Measurements from ENCODE around the gene NFIA. TPM values are rescaled to one million over a fixed set of nuclear protein-coding genes. Genes with fewer than 3 reads are reported as not detected.

Gene NFIA
- total RNA-seq, 1 donor from 2014 or later: 41.5 TPM

DNA sequence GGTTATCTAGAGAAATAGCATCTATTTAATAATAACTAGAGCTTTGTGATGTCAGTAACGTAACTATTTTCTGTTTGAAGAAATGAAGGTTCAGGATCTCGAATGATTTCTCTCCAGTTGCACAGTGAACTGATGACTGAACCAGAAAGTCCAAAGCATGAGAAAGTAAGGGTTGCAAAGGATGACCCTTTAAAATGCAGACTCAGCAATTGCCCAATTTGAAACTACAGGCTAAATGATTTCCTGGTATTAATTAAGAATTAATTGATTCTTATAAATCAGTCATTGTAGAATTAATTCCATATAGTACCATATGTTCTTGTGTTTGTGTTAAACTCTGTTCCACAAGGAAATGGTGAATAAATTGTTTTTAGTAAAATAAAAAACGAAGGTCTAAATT, 318.6 kb downstream of the NFIA start:
- no peak for DNase-seq

DNA sequence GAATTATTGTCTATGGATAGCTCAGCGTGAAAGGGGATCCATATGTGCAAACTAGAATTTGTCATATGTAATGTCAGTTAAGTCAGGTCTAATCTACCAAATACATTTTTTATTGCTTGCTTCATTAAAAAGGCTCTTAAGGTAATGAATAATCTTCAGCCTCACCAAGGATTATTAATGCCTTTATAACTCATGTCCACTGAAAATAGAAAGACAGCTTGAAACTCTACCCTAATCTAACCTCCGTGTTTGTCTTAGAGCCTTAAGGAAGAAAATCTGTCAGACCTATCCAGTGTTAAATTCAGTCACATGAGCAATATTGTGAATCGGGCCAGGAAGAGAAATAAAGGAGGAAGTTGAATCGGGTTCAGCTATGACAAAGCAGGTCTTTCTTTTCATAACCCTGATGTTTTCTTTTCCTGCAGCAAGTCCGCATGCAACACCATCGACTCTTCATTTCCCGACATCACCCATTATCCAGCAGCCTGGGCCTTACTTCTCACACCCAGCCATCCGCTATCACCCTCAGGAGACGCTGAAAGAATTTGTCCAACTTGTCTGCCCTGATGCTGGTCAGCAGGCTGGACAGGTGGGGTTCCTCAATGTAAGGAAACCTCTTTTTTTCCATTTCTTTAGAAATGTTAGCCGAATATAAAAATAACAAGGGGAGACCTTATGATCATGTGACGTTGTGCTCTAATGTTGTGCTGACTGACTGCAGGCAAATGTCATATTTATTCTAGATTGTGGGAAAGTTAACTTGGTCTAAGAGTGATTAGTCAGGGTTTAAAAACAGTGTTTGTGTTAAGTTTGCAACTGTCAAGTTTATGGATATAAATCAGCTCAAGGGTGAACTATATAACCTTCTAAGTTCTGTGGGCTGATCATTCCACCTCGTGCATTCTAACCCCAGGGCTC, 321.6 kb downstream of the NFIA start:
- no peak for DNase-seq

- no peak for DNase-seq
Measured at GRCh38 chr1:61404597-61405376, 322.4 kb downstream of the NFIA start.

DNA sequence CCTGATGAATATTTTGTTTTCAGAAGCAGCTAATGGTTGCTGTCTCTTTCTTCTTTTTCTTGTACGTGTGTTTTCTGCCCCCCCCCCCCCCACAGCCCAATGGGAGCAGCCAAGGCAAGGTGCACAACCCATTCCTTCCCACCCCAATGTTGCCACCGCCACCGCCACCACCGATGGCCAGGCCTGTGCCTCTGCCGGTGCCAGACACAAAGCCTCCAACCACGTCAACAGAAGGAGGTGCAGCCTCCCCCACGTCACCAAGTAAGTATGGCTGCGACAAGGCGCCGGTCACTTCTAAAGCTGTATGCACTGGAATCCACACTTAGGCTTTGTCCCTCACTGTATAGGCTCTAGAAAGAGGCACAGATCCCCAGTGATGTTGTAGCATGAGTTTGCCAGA, 324.1 kb downstream of the NFIA start:
- no peak for DNase-seq

DNA sequence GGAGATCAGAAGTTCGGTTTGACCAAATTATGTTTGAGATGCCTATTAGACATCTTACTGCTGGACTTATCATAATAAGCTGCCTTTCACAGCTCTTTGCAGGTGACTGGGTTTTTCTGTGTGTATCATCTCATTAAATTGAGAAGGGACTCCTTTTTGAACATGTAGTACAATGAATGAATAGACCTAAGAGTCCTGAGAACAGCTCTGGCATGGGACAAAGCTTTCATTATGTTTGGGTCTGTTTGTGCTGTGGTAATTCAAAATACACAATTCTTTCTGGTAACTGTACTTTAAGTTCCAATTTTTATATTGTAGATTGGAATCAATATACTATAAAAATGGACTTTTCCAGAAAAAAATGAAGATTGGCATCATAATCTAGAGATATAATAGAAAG, 330.2 kb downstream of the NFIA start:
- no peak for DNase-seq

DNA sequence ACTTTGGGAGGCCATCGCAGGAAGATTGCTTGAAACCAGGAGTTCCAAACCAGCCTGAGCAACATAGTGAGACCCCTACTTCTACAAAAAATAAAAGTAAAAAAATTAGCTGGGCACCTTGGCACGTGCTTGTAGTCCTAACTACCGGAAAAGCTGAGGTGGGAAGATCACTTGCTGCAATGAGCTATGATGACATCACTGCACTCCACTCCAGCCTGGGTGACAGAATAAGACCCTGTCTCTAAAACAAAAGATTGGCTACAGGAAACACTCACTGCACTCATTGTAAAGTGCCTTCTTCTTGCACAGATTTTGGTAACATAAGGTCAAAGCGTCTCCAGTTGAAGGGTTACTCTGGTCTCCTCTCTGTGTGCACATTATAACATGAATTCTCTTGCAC, 336.8 kb downstream of the NFIA start:
- no peak for DNase-seq

DNA sequence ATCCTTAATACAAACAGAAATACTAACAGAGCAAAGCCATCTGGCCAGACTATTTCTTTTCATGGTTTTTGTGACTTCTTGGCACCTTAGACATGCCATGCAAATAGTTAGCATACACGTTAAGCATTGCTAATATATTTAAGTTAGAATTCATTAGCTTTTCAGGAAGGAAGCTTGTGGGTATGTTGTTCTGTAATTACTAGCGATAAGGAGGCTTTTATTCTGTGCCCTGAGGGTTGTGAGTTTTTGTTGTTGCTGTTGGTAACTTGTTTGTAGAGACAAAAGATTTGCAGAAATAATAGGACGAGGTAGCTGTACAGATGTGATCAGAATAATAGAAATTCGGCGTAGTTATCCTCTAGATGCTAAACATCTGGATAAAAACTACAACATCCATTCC, 337.3 kb downstream of the NFIA start:
- DNase-seq: no peak

GRCh38 chr1:61420243-61420642, 337.9 kb downstream of the NFIA start:
- DNase-seq: no peak

GRCh38 chr1:61420909-61421835, 338.8 kb downstream of the NFIA start:
- DNase-seq: no peak

DNA sequence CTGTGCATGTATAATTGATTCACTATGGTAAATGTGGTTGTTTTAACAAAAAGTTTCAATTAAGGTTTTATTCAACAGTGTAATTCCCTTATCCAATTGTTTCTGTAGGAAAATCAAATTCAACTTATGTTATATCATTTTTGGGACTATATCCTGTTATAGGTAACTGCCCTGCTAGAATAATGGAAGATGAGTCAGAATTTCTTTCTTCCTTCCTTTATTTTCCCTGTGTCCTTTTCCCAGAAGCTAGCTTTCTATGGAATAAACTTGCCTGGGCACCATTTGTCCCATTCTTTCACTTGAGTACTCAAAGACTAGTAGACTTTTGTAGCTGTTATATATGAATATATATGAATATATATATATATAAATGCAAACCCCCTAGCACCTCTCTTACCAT, 341.3 kb downstream of the NFIA start:
- DNase-seq: no peak

GRCh38 chr1:61424382-61424781, 342.0 kb downstream of the NFIA start:
- no peak for DNase-seq

DNA sequence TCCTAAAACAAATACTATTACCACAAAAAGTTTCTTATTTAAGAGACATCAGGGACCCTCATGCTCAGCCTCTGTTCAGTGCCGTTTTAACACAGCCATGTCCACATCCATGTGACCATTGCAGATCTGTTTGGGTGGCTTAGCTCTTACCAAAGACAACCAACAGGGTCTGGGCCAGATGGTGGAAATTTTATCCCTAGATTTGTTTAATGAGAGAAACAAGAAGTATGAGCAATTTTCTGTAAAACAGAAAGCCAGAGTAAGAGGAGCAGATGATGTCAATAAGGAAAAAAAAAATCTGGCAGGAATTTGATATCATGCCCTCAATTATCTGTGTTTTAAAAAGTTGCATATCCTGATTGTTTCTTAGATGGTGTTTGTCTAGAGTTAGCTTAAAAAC, 342.7 kb downstream of the NFIA start:
- no peak for DNase-seq

GRCh38 chr1:61426254-61426653, 343.9 kb downstream of the NFIA start:
- DNase-seq: no peak

GRCh38 chr1:61426885-61427284, 344.5 kb downstream of the NFIA start:
- no peak for DNase-seq

DNA sequence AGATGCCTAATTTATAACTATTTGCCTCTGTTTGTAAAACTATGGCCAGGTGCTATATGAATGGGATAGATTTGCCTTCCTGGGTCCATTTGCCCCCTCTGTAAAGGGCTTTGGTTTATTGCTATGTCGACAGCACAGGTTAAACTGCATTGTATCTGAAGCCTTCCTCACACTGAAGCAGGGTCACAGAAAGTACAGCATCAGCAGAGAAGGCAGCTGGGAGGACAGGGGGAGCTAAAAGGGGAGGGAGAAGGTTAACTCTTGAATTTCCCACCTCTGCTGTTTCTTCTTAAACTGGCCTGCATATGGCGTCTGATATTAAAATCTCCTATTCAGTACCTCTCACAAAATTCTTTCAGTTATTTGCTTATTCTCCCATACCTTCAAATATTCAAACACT, 345.1 kb downstream of the NFIA start:
- no peak for DNase-seq

GRCh38 chr1:61428146-61428545, 345.8 kb downstream of the NFIA start:
- no peak for DNase-seq

DNA sequence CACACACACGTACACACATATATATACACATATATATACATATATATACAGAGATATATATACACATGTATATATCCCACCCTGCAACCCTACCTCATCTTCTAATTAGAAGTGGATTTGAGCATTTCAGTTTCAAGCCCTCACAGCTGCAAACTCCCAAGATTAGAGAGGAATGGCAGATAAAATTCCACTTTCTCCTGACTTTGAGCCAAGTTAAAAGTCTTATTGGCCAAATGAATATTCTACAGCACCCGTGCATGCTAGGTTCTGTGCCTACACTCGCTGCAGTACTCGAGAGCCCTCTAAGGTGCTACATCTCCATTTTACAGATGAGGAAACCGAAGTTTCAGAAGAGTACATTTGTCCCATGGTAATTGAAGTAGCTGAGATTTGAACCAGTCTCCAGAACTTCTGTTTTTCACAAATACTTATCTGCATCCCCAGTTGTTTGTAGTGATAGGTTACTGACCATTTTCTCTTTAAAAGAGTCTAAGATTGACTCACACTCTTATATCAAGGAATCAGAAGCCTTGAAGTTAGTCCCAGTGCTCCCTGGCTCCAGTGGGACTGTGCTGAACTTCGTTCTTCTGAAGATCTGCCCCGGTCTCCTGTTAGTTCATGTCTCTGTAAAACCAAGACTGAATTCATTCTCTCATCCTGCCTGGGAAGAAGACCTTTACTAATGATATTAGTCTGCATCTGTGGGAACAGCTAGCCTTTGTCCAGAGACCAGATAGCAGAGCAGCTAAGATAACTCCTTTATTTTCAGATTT, 350.4 kb downstream of the NFIA start:
- no peak for DNase-seq

- DNase-seq: no peak
Measured at GRCh38 chr1:61433646-61434045, 351.3 kb downstream of the NFIA start.

DNA sequence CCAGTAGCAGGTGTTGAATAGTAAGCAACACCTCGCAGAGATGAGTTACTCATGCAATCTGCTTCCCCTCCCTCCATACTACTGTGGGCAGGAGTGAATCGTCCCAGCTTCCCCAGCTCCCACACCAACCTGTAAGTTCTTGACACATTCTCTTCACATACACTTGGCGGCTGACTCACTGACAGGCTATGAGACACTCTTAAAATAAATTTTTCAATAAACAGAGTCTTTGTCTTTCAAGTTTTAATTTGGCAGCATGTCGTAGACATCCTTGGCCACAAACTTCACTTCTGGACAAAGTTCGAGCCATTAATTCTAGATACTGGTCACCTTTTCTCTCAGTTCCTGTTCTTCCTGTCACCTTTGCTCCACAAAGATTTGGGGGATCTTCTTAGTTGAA, 351.9 kb downstream of the NFIA start:
- DNase-seq: peak; percentile 24

DNA sequence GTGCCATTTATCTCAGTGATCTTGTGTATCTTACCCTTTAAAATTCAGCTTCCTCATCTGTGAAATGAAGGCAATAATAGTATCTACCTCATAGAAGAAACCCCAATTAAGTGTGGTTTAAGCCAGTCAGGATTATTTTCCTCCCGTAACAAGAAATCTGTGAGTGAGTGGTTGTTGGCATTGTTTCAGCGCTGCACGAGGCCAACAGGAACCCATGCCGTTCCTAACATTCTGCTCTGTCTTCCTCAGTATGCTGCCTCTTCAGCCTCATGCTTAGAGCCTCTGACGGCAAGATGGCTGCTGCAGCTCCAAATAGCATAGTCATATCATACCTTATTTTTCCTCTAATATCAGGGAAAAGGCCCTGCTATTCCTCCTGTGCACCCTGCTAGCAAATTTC, 352.9 kb downstream of the NFIA start:
- no peak for DNase-seq

DNA sequence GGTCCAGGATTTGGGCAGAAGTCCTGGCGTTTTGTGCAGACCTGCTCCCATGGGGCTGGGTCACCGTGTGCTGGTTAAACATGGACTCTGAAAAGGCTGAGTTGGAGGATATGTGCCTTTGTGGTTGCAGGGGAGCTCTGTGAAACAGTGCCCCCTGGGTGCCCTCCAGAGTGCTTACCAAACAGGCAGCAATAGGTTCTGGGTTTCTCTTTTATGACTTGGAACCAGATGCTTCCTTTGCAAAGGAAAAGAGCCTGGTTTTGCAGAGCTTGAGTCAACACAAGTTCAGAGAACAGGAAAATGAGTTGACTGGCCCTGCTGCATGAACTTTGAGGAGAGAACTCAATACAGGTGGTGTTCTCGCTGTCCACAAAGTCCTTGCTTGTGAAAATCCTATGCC, 353.7 kb downstream of the NFIA start:
- DNase-seq: no peak

Data from occipital lobe (tissue), 2 donors.